ENCODE measurements around the gene C6orf52. TPM values are rescaled to one million over a fixed set of nuclear protein-coding genes. Genes with fewer than 3 reads are reported as not detected.
A peak's percentile ranks its signal among the peaks of the same experiment; 100 is the strongest.
"Not testable (repeated sequence)": the region's sequence is repeated elsewhere in the genome, so short reads cannot be mapped to it uniquely, and the experiment has no call there.

Gene C6orf52
- total RNA-seq, 3 donors from 2014 or later = 2.5 to 5.3 (median 4.3) TPM

DNA sequence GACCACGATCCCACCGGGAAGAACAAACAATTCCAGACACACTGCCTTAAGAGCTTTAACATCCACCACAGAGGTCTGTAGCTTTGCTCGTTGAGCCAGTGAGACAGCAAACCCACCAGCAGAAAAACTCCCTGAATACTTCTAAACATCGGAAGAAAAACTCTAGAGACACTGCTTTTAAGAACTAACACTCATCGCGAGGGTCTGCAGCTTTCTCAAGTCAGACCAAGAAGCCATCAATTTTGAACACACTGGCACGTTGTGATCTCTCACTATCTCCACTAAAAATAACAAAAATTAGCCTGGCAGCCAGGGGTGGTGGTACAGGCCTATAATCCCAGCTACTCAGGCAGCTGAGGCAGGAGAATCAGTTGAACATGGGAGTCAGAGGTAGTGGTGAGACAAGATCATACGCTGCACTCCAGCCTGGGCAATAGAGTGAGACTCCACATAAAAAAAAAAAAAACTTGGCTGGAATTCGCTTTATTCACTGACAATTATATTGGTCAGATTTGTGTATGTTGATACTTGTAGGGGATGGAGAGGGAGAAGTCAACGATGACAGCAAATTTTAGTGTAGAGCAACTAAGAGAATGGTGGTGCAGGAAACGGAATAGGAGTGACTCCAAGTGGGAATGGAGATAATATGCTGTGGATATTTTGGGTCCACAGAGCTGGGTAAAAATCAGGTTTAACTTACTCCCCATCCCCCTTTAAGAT lies 27.6 kb upstream of the C6orf52 start:
- Mint-ChIP-seq H3K36me3 (ENCODE audit: insufficient read depth) (peaks cover 7% of the 10 kb centered on the region), H3K27me3 (ENCODE audit: low read depth) (no peaks in the 10 kb centered on the region), H3K9me3 (no peaks in the 10 kb centered on the region), H3K4me3 (peak overlapping the region; percentile 91), H3K4me1 (ENCODE audit: low read depth) (peaks cover 43% of the 10 kb centered on the region)
- no peak for ATAC-seq
- no peak for DNase-seq

DNA sequence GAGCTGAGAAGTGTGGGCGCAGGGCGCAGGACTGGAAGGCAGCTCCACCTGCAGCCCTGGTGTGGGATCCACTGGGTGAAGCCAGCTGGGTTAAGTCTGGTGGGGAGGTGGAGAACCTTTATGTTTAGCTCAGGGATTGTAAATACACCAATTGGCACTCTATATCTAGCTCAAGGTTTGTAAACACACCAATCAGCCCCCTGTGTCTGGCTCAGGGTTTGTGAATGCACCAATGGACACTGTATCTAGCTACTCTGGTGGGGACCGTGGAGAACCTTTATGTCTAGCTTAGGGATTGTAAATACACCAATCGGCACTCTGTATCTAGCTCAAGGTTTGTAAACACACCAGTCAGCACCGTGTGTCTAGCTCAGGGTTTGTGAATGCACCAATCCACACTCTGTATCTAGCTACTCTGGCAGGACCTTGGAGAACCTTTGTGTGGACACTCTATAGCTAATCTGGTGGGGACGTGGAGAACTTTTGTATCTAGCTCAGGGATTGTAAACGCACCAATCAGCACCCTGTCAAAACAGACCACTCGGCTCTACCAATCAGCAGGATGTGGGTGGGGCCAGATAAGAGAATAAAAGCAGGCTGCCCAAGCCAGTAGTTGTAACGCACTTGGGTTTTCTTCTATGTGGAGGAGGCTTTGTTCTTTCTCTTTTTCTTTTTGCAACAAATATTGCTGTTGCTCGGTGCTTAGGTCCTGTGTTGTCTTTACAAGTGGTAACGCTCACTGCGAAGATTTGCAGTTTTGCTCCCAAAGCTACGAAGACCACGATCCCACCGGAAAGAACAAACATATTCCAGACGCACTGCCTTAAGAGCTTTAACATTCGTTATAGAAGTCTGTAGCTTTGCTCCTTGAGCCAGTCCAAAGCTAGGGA lies 26.8 kb upstream of the C6orf52 start:
- peaks cover 43% of the 10 kb centered on the region for H3K4me1 Mint-ChIP-seq (ENCODE audit: low read depth)
- H3K27me3 Mint-ChIP-seq (ENCODE audit: low read depth) = not testable (repeated sequence)

DNA sequence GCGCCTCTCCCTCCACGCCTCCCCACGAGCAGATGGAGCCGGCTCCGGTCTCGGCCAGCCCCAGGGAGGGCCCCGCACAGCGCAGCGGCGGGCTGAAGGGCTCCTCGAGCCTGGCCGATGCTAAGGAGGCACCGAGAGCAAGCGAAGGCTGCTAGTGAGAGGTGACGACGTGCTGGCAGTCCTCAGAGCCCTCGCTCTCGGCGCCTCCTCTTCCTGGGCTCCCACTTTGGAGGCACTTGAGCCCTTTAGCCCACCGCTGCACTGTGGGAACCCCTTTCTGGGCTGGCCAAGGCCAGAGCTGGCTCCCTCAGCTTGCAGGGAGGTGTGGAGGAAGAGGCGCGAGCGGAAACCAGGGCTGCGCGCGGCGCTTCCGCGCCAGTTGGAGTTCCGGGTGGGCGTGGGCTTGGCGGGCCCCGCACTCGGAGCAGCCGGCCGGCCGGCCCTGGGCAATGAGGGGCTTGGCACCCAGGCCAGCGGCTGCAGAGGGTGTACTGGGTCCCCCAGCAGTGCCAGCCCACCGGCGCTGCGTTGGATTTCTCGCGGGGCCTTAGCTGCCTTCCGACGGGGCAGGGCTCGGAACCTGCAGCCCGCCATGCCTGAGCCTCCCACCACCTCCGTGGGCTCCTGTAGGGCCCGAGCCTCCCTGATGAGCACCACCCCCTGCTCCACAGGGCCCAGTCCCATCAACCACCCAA lies 26.0 kb upstream of the C6orf52 start:
- Mint-ChIP-seq H3K36me3 (ENCODE audit: insufficient read depth) (peaks cover 2% of the 10 kb centered on the region), H3K4me1 (ENCODE audit: low read depth) (peaks cover 40% of the 10 kb centered on the region), H3K4me3 (peak overlapping the region; percentile 91), H3K27me3 (ENCODE audit: low read depth) (no peaks in the 10 kb centered on the region), H3K9me3 (no peaks in the 10 kb centered on the region)
- ATAC-seq = peak; percentile 39 to 47
- DNase-seq = peak; percentile 47

More for the DNA sequence above, 26.8 kb upstream of the C6orf52 start:
- not testable (repeated sequence) for ATAC-seq; H3K9me3 Mint-ChIP-seq; DNase-seq; H3K36me3 Mint-ChIP-seq (ENCODE audit: insufficient read depth)
- H3K4me3 Mint-ChIP-seq = peak overlapping the region; percentile 91

DNA sequence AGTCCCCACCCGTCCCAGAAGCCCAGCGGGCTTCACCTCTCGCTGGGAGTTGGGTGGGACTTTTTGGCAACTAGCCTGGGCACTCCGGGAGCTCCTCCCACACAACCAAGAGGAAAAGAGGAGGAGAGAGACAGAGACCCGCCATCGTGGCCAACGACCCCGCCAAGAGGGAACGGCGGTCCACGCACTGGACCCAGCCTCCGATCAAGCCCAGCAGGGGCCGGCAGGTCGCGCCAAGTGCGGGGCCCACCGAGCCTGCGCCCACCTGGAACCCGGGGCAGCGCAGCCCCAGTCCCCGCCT lies 25.5 kb upstream of the C6orf52 start:
- H3K27me3 Mint-ChIP-seq (ENCODE audit: low read depth) = no peaks in the 10 kb centered on the region

DNA sequence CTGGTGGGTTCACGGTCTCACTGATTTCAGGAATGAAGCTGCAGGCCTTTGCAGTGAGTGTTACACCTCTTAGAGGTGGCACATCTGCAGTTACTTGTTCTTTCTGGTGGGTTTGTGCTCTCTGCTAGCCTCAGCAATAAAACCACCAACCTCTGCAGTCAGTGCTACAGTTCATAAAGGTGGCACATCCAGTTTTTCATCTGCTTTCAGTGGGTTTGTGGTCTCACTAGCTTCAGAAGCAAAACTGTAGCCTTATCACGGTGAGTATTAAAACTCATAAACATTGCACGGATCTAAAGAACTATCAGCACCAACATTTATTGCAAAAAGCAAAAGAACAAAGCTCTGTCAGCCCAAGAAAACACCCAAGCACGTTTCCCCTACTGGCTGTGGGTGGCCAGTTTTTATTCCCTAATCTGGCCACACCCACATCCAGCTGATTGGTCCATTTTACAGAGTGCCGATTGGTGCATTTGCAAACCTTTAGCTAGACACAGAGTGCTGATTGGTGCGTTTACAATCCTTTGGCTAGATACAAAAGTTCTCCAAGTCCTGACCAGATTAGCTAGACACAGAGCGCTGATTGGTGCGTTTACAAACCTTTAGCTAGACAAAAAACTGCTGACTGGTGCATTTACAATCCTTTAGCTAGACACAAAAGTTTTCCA lies 25.0 kb upstream of the C6orf52 start:
- DNase-seq (peak; percentile 9), ATAC-seq (peak in 1 of 2 donors; percentile 16)
- H3K4me1 Mint-ChIP-seq (ENCODE audit: low read depth) = peaks cover 35% of the 10 kb centered on the region
- H3K9me3 Mint-ChIP-seq = no peaks in the 10 kb centered on the region
- peak overlapping the region; percentile 91 for H3K4me3 Mint-ChIP-seq
- H3K27me3 Mint-ChIP-seq (ENCODE audit: low read depth) = no peaks in the 10 kb centered on the region
- H3K36me3 Mint-ChIP-seq (ENCODE audit: insufficient read depth) = no peaks in the 10 kb centered on the region

More for the DNA sequence above, 25.5 kb upstream of the C6orf52 start:
- DNase-seq (no peak), ATAC-seq (no peak)
- Mint-ChIP-seq H3K4me1 (ENCODE audit: low read depth) (peaks cover 37% of the 10 kb centered on the region), H3K36me3 (ENCODE audit: insufficient read depth) (no peaks in the 10 kb centered on the region), H3K4me3 (peak overlapping the region; percentile 91), H3K9me3 (no peaks in the 10 kb centered on the region)

DNA sequence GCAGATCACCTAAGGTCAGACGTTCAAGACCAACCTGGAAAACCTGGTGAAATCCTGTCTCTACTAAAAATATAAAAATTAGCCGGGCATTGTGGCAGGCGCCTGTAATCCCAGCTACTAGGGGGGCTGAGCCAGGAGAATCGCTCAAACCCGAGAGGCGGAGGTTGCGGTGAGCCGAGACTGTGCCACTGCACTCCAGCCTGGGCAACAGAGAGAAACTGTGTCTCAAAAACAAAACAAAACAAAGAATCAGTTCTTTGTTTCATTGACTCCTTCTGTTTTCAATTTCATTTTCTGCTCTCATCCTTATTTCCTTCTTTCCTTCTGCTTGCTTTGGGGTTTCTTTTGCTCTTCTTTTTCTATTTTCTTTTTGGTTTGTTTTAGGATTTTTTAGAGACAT lies 19.5 kb upstream of the C6orf52 start:
- Mint-ChIP-seq H3K27me3 (ENCODE audit: low read depth) (no peaks in the 10 kb centered on the region), H3K36me3 (ENCODE audit: insufficient read depth) (peaks cover 3% of the 10 kb centered on the region), H3K4me3 (no peak overlapping the region), H3K9me3 (no peaks in the 10 kb centered on the region), H3K4me1 (ENCODE audit: low read depth) (no peaks in the 10 kb centered on the region)
- no peak for ATAC-seq
- no peak for DNase-seq

DNA sequence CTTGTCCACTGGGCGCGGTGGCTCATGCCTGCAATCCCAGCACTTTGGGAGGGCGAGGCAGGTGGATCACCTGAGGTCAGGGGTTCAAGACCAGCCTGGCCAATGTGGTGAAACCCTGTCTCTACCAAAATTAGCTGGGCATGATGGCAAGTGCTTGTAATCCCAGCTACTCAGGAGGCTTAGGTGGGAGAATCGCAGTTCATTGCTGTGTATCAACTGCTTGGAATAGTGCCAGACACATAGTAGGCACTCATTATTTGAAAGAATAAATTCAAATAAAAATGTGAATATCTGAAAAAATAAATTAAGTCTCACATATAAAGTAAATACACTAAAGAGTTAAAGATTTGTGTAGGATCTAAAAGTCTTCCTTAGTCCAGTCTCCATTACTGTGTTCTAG lies 2.2 kb upstream of the C6orf52 start:
- peaks cover 26% of the 10 kb centered on the region for H3K4me1 Mint-ChIP-seq (ENCODE audit: low read depth)
- H3K27me3 Mint-ChIP-seq (ENCODE audit: low read depth) = no peaks in the 10 kb centered on the region
- DNase-seq (no peak), ATAC-seq (no peak)
- peaks cover 30% of the 10 kb centered on the region for H3K36me3 Mint-ChIP-seq (ENCODE audit: insufficient read depth)
- H3K9me3 Mint-ChIP-seq = no peaks in the 10 kb centered on the region
- H3K4me3 Mint-ChIP-seq = peak overlapping the region; percentile 93

DNA sequence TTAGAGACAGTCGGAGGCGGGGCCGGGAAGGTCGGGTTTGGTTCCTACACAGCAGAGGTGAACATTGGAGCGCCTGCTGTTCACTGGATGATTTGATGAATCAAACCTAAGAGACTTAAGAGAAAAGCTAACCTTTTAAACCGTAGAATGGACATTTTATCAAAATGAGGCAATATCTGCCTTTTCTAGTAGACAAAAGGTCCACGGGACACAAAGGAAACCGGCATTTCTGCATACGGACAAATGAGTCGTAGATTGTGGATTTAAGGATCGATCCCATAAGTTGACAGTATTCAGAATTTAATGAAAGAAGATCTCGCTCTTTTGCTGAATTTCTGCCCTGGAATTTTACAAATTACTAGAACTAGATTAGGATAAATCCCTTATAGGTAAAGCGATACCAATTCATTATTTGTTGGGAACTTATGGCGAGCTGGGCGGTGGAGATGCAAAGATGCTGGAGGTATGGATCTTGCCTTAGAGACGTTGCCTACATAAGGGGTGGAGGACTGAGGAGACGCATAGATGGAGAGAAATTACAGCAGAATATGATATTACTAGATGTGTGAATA lies 756 bp upstream of the C6orf52 start:
- H3K36me3 Mint-ChIP-seq (ENCODE audit: insufficient read depth) = peaks cover 22% of the 10 kb centered on the region
- peak overlapping the region; percentile 93 for H3K4me3 Mint-ChIP-seq
- no peaks in the 10 kb centered on the region for H3K27me3 Mint-ChIP-seq (ENCODE audit: low read depth)
- H3K9me3 Mint-ChIP-seq = no peaks in the 10 kb centered on the region
- DNase-seq (no peak), ATAC-seq (no peak)
- H3K4me1 Mint-ChIP-seq (ENCODE audit: low read depth) = peaks cover 24% of the 10 kb centered on the region

DNA sequence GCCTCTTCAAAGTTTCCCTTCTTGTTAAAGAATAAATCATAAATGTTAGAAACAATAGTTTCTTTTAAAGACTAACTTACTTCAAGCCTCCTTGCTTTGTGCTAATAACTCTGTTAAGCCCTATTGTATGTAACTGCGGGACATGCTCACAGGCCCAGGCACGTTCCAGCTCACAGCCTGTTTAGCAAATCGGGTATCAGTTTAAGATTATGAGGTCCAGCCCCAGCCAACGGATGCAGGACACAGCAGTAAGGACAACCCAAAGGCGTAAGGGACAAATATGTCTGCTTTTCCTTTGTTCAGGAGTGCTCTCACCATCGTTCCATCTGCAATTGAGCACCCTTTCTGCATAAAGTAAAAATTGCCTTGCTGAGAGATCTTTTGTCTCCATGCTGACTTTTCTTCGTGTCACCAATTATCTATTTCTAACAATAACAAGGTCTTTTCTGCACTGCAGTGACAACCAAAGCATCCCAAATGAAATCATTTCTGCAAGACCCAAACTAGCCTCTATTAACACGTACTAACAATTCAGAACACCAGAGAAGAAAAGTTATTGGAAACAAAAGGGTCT lies 1.4 kb downstream of the C6orf52 start:
- Mint-ChIP-seq H3K27me3 (ENCODE audit: low read depth) (no peaks in the 10 kb centered on the region), H3K36me3 (ENCODE audit: insufficient read depth) (peaks cover 12% of the 10 kb centered on the region), H3K4me3 (peak overlapping the region; percentile 93), H3K4me1 (ENCODE audit: low read depth) (peaks cover 19% of the 10 kb centered on the region), H3K9me3 (no peaks in the 10 kb centered on the region)
- no peak for ATAC-seq
- DNase-seq = no peak

DNA sequence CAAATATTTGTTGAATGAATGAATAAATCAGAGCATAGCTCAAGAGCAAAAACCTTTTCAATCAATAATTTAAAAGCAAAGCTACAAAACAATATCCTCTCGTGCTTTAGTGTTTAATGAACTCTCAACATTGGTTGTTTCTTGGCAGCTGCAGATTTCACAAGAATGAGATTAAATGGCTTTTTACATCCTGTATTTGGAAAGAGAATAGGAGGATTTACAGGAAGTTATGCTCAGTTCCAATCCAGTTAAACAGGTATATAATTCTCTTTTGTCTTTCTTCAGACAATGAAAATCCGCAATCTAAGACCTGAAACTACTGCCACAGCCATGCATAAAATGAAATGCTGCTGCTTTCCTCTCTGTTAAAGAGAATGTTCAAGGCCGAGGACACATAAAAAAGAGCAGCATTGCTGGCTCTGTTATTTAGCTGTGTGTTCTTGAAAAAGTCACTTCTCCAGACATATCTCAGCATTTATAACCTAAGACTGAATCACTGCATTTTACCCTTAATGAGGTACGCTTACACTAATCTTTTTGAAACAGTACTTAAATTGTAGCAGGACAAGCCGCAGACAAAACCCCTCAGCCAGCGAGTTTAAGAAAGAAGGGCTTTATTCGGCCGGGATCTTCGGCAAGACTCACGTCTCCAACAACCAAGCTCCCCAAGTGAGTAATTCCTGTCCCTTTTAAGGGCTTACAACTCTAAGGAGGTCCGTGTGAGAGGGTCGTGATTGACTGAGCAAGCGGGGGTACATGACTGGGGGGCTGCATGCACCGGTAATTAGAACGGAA lies 3.6 kb downstream of the C6orf52 start:
- Mint-ChIP-seq H3K9me3 (no peaks in the 10 kb centered on the region), H3K36me3 (ENCODE audit: insufficient read depth) (peaks cover 2% of the 10 kb centered on the region), H3K4me1 (ENCODE audit: low read depth) (peaks cover 10% of the 10 kb centered on the region), H3K4me3 (no peak overlapping the region), H3K27me3 (ENCODE audit: low read depth) (peaks cover 2% of the 10 kb centered on the region)
- DNase-seq (no peak), ATAC-seq (no peak)

DNA sequence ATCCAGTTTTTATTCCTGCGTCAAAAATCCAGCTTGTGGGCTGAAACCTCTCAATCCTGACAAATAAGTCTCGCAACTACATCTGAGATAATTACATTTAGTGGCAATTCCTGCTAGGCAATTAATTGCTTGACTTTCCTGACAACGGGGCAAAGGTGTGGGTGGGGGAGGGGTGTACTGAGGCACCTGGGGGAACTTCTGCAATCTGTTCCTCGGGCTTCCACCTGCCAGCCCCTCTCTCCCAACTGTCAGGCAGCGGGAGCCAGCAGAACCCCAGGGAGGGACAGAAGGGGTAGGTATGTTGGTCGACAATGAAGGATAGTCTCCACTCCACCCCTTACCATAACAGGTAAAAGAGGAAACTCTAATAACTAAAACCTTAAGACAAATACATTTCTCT lies 6.8 kb downstream of the C6orf52 start:
- Mint-ChIP-seq H3K36me3 (ENCODE audit: insufficient read depth) (no peaks in the 10 kb centered on the region), H3K9me3 (no peaks in the 10 kb centered on the region), H3K4me3 (no peak overlapping the region), H3K4me1 (ENCODE audit: low read depth) (peaks cover 17% of the 10 kb centered on the region), H3K27me3 (ENCODE audit: low read depth) (peaks cover 6% of the 10 kb centered on the region)
- ATAC-seq (no peak), DNase-seq (no peak)

DNA sequence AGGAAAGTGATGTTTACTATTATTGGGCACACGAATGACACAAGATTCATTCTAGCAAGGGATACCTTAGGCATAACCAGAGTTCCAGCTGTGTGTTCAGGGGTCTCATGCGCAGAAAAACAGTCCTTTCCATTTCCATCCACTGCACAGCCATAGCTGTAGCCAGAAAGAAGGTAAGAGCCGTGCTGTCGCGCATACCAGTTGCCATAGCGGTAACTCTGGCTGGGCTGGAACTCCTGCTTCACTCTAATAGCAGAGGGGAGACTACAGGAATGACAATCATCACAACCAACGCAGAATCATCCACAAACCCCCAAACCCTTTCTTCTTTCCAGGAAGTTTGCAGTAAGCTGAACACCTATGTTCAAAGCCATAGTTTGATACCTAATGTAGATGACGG lies 7.5 kb downstream of the C6orf52 start:
- Mint-ChIP-seq H3K4me1 (ENCODE audit: low read depth) (peaks cover 20% of the 10 kb centered on the region), H3K4me3 (no peak overlapping the region), H3K27me3 (ENCODE audit: low read depth) (peaks cover 6% of the 10 kb centered on the region), H3K36me3 (ENCODE audit: insufficient read depth) (no peaks in the 10 kb centered on the region), H3K9me3 (no peaks in the 10 kb centered on the region)
- ATAC-seq = no peak
- no peak for DNase-seq

Data from activated T-cell treated with anti-CD3 and anti-CD28 coated beads, Interleukin-2, amount 50 U/mL, for 4 hours (primary cell).